Measurements from ENCODE around the gene PRPS1.
"Not testable (repeated sequence)": the region's sequence is repeated elsewhere in the genome, so short reads cannot be mapped to it uniquely, and the experiment has no call there.

Gene PRPS1

DNA sequence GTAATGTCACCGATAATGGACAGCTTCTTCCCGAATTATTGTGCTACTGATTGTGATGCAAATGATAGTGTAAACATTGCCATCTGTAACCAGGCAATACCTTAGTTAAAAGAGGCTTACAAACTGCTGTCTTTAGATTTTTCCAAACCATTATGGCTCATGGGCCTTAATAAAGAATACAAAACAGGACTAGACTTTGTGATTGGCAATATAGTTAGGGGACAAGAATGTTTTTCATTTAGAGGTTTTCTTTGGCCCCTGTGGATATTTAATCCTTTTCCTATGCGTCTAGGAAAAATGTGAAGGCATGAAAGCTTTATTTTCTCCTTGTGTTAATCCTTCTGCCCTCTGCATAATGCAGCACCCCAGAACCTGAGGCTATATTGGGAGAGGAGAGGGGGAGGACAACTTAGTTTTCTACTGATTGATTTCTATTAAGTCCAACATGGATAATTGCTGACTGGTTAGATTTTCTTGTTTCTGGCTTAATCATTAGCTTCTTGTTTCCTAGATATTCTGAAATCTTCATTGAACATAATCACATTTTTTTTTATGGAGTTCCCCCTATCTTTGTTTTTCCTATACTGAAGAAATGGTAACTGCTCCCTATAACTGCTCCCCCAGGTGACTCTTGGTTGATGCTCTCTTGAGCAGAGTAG is 1.9 kb downstream of the PRPS1 start:
- DNase-seq, result no peak

DNA sequence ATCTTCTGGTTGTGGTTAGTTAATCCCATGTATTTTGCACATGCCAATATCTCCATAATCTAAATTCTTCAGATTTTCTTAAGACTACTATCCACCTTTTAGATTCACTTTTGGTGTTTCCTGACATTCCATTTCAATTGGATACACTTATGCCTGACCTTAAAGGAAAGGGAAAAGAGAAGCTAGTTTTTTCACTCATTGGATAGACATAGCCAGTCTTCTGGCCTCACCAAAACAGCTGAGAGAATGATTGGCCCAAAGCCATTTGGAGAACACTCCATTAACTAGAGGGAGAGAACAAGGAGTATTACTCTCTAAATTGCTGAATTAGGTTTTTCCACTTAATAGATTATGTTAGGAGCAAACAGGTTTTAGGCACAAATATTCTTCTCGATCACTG is 4.0 kb downstream of the PRPS1 start:
- peak; percentile 76 for DNase-seq

DNA sequence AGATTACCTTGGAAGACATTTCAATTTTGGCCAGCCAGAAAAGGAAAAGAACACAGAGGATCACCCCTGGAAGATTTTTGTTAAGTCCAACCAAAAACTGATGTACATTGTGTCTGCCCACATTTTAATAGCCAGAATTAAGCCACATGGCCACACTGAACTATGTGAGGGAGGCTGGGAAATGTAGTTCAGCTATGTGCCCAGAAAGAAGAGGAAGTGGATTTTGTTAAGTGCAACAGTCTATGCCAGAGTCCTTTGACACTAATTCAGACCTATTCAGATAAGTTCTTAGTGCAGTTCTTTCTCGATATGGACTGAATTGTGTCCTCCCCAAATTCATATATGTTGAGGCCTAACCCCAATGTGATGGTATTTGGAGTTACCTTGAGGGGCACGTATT is 18.4 kb downstream of the PRPS1 start:
- DNase-seq, result no peak

DNA sequence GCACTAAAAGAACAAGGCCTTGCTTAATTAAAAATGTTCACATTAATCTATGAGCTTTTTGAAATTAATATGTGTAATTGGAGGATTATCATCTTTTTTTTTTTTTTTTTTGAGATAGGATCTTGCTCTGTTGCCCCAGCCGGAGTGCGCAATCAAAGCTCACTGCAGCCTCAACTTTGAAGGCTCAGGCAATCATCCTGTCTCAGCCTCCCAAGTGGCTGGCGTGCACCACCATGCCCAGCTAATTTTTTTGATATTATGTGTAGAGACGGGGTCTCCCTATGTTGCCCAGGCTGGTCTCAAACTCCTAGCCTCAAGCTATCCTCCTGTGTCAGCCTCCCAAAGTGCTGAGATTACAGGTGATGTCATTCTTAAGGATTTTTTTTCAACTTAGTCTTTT is 20.0 kb downstream of the PRPS1 start:
- DNase-seq, result no peak

DNA sequence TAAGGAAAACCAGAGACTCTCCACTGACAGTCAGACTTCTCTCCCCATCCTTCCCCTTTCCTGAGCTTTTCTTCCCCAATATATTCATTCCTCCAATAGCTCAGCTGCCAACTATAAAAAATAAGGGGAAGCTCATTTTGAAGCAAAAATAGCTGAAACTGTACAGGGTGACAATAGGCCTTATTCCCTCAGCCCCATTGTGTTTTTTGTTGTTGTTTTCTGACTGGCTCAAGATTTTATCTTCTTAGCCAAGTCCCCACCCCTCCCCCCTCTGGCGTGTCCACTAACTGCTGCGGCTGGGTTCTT is 26.2 kb downstream of the PRPS1 start:
- DNase-seq, result no peak

DNA sequence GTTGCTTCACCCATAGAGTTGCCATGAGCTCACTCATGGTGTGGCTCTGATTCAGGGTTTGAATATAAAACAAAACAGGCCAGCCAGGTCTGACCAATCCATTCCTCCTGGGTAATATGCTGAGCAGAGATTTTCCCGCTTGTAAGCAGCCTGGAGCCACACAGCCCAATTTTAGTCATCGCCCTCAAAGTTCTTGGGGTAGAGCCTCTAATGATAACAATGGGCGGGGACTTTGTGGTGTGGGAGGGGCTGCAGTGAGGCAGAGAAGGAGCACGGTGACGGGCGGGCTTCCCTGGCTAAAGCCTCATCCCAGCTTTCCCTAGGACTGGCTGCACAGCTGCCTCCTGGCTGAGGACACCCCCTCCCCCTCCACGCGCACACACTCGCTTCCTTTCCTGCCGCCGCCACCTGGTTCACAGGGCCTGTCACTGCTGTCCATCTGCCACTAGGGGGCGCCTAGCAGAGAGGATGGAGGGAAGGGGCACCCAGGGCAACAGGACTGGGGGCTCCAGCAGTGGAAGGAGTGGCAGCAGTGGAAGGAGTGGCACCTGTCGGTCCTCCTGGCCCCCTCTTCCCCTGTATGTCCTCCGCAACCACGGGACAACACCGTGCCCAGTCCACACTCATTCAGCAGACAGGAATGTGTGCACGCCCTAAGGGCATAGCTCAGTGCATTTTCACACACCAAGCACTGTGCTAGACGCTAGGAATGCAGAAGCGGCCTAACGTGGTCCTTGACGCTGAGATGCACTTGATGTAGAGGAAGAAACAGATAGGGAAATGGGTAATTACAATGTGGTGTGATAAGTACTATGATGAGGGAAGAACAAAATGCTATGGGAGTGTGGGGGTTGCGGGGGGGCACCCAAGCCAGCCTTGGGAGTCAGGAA is 26.8 kb downstream of the PRPS1 start:
- DNase-seq, result peak; percentile 83

DNA sequence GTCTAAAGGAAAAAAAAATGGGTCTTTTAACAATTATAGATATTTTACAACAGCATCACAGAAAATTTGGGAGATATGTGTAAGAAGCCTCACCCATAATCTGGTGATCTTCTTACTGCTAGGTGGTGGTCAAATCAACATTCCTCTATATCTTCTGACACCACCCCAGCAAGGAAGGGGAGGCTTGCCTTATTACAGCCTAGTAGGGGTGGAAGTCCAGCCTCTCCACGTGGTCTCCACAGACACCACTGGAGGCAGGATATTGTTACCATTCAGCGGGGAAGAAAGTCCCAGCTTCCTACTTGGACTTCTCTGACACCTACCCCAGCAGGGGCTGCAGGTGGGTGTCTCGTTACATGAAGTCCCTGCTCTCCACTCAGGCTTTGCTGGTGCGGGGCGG is 28.7 kb downstream of the PRPS1 start:
- DNase-seq, result no peak

DNA sequence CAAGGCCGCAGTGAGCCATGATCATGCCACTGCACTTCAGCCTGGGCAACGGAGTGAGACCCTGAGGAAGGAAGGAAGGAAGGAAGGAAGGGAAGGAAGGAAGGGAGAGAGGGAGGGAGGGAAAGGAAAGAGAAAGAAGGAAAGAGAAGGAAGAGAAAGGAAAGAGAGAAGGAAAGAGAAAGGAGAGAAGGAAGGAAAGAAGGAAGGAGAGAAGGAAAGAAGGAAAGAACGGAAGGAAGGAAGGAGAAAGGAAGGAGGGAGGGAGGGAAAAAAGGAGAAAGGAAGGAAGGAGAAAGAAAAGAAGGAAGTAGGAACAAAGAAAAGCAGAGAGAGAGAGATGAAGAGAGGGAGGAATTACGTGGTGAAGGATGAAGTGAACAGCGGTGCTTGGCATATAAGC is 30.4 kb downstream of the PRPS1 start:
- no peak for DNase-seq

DNA sequence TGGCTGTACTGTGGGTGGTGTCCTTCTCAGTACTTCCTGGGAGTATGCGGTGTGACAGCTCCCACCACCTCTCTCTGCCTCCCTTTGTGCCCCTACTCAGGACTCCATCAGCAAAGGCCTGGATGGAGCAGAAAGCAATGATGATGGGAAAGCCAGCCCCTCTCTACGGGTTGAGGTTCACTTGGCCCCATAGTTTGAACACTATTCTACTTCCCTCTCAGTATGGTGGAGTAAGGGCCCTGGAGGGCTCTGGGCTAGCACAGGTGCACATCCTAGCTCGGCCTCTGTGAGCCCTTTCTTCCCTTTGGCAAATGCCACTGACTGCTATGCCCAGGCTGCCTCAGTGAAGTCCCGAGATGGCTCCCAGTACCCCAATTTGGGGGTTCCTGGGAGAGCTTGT is 31.0 kb downstream of the PRPS1 start:
- no peak for DNase-seq

DNA sequence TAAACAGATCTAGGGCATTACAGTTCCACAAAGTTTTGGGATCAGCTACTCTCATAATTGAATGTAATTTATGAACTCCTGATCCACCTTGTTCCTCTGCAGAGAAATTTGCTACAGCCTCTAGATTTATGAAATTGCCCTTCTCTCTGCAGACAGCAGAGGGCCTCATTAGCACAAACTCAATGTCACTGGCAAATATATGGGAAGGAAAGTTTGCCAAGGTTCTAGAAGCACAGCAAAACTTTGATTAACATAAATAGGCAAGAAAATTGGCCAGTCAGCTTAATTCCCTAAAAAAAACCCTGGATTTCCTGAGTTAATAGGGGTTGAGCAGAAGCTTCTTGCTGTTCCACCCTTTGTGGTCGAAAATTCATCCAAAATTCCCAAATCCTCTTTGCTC is 31.5 kb downstream of the PRPS1 start:
- DNase-seq, result peak; percentile 48

DNA sequence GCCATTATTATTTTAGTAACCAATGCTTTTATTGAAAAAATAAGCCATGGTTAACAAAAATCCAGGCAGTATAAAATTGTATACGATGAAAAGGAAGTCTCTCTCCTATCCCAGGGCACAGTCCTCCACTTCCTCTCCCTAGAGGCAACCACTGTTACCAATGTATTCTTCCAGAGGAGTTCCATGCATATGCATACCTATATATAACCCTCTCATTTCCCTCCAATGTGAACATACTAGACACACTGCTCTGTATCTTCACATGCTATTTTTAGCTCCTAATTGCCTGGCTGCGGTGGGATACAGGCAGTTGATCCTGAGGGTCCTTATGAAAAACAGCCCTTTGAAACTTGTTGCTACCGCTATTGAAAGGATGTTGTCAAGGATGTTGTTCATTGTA is 33.8 kb downstream of the PRPS1 start:
- DNase-seq, result no peak

DNA sequence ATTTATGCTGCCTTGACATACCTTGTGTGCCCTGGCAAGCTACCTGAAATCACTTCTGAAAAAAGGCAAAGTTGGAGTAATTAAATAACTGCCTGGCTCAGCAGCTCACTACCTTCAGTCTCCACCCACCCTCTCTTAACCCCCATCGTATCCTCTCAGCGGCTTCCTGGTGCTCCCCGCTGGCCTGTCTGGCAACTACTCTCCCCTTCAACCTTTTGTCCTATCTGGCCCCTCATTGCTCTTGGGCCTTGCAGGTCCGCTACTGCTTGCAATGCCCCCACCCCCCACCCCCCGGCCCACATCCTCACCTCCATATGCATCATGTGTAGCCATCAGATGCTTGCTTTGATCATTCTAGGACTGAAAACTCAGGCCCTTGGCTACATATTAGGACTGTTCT is 34.5 kb downstream of the PRPS1 start:
- no peak for DNase-seq

DNA sequence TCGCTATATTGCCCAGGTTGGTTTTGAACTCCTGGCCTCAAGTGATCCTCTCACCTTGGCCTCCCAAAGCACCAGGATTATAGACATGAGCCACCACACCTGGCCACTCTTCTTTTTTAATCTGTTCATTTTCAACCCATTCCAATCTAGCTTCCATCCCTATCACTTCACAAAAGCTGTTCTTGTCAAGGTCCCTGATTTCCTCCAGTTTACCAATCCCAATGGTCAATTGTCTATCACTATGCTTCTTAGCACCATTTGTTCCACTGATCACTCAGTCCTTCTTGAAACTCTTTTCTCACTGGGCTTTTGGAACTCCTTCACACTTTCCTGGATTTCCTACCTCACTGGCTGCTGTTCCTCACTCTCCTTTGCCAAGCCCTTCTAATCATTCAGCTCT is 38.6 kb downstream of the PRPS1 start:
- no peak for DNase-seq

DNA sequence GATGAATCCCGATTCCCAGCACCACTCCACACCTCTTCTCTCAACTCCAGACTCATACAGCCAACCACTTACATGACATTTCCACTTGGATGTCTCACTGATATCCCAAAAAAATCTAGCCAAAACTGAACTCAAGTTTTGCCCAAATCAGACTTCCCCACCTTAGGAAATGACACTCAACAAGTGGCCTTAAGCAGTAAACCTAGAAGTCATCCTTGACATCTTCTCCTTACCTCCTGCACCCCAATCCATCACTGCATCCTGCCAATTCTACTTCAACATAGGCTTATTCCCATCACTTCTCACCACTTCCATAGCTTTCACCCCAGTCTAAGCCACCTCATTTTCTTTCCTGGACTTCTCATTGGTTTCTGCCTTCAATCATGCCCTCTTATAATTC is 39.1 kb downstream of the PRPS1 start:
- no peak for DNase-seq

DNA sequence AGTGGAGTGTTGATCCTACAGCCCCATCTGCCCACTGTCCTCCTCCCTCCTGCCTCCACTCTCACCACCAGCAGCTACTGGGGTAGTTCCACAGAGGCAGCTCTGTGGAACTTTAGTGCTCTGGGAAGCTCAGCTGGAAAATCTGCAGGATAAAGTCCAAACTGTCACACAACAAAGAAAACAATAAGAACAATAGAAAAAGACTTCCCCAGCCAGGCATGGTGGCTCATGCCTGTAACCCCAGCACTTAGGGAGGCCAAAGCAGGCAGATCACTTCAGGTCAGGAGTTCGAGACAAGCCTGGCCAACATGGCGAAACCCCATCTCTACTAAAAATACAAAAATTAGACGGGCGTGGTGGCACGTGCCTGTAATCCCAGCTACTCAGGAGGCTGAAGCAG is 40.4 kb downstream of the PRPS1 start:
- not testable (repeated sequence) for DNase-seq

DNA sequence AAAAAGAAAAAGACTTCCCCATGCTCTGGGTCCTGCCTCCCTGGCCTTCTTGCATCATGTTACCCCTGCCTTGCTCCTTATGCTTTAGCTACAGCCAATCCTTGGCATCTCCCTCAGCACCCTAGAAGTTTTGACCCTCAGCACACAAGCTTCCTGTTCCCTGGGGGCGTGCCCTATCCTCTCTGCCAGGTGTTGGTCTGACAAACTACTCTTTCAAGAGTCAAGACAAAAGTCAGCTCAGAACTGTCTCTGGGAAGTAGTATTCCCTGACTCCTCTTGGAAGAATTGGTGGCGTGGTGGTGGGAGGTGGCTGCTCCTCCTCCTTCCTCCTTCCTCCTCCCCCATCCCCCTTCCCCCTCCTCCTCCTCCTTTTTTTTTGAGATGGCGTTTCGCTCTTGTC is 41.0 kb downstream of the PRPS1 start:
- DNase-seq, result no peak

DNA sequence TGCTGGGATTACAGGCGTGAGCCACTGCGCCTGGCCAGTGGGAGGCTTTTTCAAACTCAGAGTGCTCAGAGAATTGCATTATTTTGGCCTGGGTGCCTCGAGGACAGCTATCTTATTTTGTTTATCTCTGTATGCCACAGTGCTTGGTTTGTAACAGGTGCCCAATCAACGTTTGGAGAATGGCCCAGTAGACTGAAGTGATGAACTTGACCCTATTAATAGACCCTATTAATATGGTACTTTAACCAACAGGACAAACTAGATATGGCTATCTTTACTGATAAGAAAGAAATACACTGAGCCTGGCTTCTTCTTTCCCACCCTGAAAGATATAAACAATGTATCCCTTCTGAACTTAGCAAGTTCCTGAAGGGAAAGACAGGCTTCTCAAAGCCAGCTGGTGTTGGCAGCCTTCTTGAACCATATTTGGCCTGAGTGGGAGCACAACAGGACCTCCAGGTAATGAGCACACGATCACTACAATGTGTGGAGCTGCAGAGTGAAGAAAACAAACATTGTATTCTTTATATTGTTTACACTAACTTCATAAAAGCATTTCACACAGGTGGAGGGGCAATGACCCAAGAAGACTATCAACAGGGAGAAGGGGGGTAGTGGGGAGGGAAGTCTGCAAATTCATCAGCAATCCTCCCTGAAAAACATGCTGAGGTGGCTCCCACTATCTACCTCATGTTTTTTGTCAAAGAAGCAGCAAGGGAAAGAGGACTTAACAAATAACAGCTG is 41.7 kb downstream of the PRPS1 start:
- DNase-seq, result no peak

DNA sequence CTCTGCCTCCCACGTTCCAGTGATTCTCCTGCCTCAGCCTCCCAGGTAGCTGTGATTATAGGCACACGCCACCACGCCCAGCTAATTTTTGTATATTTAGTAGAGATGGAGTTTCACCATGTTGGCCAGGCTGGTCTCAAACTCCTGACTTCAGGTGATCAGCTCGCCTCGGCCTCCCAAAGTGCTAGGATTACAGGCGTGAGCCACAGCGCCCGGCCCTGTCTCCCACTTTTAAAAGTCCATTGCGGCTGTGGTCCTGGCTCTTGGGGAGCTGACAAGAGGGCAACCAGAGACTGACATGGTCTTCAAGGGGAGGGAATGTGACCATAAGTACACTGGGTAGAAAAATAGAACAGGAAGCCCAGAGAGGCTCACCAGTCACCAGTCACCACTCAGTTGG is 42.9 kb downstream of the PRPS1 start:
- not testable (repeated sequence) for DNase-seq

DNA sequence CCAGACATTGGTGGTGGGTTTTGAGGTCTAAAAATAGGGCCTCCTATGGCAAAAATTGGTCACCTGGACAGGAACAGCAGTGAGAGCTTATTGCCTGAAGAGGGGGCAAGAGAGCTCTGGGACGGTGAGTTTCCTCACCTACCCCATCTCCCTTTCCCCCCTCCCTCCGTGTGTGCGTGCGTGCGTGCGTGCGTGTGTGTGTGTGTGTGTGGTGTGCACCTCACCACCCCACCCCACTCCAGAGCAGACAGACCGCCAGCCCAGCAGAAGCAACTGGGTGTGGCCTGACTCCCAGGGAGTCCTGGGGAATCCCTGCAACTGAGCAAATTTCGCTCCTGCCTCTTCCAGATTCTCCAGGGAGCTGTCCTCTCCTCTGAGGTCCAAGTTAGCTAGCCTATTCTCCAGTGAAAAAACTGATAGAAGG is 44.7 kb downstream of the PRPS1 start:
- peak; percentile 74 for DNase-seq

DNA sequence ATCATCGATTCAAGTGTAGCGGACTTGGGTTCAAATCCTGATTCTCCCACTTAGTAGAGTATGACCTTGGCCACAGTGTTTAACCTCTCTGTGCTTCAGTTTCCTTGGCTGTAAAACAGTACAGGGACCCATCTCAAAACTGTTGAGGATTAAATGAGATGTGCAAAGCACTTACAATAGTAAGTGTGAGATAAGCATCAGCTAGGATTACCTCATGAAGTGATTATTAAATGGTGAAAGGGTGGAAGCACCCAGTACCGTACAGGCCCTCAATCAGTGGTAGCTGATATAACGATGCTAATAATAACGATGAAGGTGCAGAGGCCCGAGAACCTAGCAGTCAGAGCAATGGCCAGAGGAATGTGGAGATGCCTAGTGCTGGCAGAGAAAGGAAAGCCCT is 45.1 kb downstream of the PRPS1 start:
- no peak for DNase-seq

DNA sequence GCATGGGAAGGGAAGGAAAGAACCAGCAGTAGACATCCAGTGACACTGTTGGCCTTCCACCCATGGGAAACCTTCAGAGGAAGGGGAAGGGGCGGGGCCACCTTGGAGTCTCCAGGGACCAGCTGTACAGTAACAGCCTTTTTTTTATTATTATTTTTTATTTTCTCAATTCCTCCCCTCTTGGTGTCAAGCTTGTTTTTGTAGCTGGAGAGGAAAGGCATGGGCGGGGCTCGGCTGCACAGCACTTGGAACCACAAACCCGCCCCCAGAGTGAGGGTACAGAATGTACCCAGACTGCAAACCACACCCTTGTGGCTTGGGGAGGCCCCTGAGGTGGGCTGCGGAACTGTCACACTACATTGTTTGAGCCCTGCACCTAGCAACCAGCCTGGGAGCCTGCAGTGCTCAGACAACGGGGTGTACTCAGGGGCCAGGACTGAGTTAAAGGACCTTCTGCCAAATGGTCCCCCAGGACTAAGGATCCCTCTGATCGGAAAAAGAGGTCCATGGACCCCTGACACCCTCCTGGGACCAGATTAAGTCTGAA is 45.7 kb downstream of the PRPS1 start:
- DNase-seq, result no peak

DNA sequence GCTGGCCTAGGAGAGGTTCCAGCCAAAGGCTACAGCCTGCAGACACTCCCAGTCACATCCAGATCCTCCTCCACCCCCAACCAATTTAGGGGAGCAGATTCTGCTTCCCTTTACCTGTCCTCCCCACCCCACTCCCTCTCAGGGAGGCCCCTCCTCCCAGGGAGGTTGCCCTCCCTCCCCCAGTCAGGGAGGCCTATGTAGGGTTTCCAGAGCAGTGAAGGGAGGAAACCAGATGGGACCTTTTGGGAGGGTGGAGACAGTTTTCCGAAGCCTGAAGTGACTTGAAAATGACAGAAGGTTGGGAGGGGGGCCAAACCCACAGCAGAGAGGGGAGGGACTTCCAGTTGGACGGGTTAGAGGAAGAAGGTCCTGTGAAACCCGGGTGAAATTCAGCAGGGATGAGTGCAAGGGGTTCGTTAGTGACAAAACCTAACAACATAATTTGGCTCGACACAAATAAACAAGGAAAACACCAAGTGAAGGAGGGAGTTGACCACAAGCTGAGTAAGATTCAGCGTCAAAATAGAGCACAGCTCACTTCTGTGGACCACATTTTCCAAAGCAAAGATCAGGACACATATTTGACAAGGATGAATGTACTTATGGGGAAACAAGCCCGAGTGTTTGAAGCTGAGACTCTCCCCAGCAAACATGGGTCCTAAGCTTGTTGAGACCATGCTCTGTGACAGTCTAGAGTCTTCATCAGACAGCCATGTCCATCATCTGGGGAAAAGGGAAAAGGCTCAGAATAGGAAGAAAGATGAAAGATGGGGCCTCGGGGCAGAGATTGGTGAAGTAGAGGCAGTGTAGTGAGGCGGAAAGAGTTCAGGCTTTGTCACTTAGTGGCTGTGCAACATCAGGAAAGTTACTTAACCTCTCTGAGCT is 46.4 kb downstream of the PRPS1 start:
- no peak for DNase-seq

DNA sequence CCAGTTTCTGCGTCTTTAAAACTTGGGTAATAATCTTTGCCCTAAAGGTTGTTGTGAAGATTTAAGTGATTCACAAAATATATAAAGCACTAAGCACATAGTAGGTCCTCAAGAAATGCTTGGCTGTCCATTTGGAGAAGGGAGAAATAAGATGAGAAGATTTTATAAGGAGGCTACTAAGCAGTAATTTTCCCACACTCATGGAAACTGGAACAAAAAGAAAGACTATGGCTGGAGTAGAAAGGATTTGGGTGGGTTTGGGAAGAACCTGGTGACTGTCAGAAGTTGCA is 47.0 kb downstream of the PRPS1 start:
- no peak for DNase-seq

Measured in fibroblast of upper back skin (primary cell).